Testis (tissue), 3 donors: ENCODE results near the gene CCDC106. TPM values are rescaled to one million over a fixed set of nuclear protein-coding genes. Genes with fewer than 3 reads are reported as not detected.

Experiments used
- DNase-seq: peaks from one replicate; pipeline ENCODE4 v3.0.0-alpha.2; 2019
- H3K27ac ChIP-seq, 2 donors: fragments of 200-600 bp; sonication (generic); one replicate each; pipeline ENCODE4 v1.5.1; 2019
- H3K27me3 ChIP-seq: fragments of 200-600 bp; sonication (generic); one replicate; pipeline ENCODE4 v1.5.1; 2019
- H3K36me3 ChIP-seq: fragments of 200-600 bp; sonication (generic); one replicate; pipeline ENCODE4 v1.5.1; 2017; ENCODE audit warnings: low read depth; ENCODE audit errors: missing control alignments
- H3K4me1 ChIP-seq: fragments of 200-600 bp; sonication (generic); one replicate; pipeline ENCODE4 v1.5.1; 2019
- H3K4me3 ChIP-seq, 2 donors: fragments of 200-600 bp; sonication (generic); one replicate each; pipeline ENCODE4 v1.5.1; 2017 to 2019
- H3K9me3 ChIP-seq: fragments of 200-600 bp; sonication (generic); one replicate; pipeline ENCODE4 v1.5.1; 2017
- CTCF ChIP-seq, 3 experiments: fragments of 450-650 bp in 2 of 3; fragments of 200-600 bp in 1 of 3; sonication (generic) in 1 of 3; IDR thresholded peaks; one replicate each; pipeline ENCODE4 v1.5.1; 2016 to 2019; ENCODE audit warnings: antibody characterized with exemption in 3 of 3, mild to moderate bottlenecking in 2 of 3, moderate library complexity in 1 of 3
- POLR2A ChIP-seq: fragments of 450-650 bp; IDR thresholded peaks from one replicate; pipeline ENCODE4 v1.6.1; 2017; ENCODE audit warnings: antibody characterized with exemption, mild to moderate bottlenecking, moderate library complexity
- WGBS, 2 donors: methylation state at CpG; one replicate each; pipeline ENCODE4 v1.1.5; 2018; 5-methylcytosine and 5-hydroxymethylcytosine counted together
- intact Hi-C: fragments of 100-400 bp; cut with DNase I; formaldehyde crosslinking; loops from one replicate; pipeline ENCODE4 v1.15.1; 2023; ENCODE audit warnings: low total_unique reads
- polyA plus RNA-seq: library from polyadenylated mRNA; stranded (reverse); fragments of 350-450 nt; fragmentation: Illumina TruSeq; extraction: RNeasy Lipid Tissue Mini Kit (QIAGEN cat#74804); gene quantifications from one replicate; pipeline ENCODE4 v1.2.3, GENCODE V29; 2014; ENCODE audit warnings: low read depth, low replicate concordance; ENCODE audit not compliant: insufficient read depth
- total RNA-seq, 2 donors: library from RNA; depleted of rRNA; stranded (reverse); fragments of >200 nt; gene quantifications; one replicate each; pipeline ENCODE4 v1.2.3, GENCODE V29; 2016

CCDC106 gene
- total and polyA plus RNA-seq, 3 donors from 2014 or later, result 34.5 to 84.9 (median 57.0) TPM

- Histone ChIP-seq H3K36me3 (no peaks in the 10 kb centered on the region), H3K4me1 (peaks cover 20% of the 10 kb centered on the region), H3K9me3 (no peaks in the 10 kb centered on the region), H3K27me3 (no peaks in the 10 kb centered on the region), H3K4me3 (peak overlapping the region in 1 of 2 donors; percentile 73), H3K27ac (peak overlapping the region; percentile 99)
- WGBS, 2 donors, result 48 to 63% methylated on average over 7 of the region's 7 CpGs
- TF ChIP-seq CTCF (IDR thresholded peaks at IDR 0.05), result no peak
- TF ChIP-seq POLR2A, result no peak
- intact Hi-C loops, result no loop called here
- DNase-seq, result no peak
These were observed 24.5 kb upstream of the CCDC106 start for GRCh38 chr19:55623561-55623960.

- intact Hi-C loops, result no loop called here
- 0 to 2% methylated on average over 36 to 44 of the region's 56 CpGs for whole genome bisulfite sequencing, 2 donors
- Histone ChIP-seq H3K9me3 (no peaks in the 10 kb centered on the region), H3K27me3 (no peaks in the 10 kb centered on the region), H3K4me3 (peak within 1 kb of the TSS; percentile 60 to 73), H3K36me3 (no peaks in the 10 kb centered on the region), H3K4me1 (peaks cover 20% of the 10 kb centered on the region), H3K27ac (peak within 1 kb of the TSS; percentile 99)
- DNase-seq, result peak; percentile 95
- TF ChIP-seq CTCF (IDR thresholded peaks at IDR 0.05), result no peak
- TF ChIP-seq POLR2A, result no peak
These were observed 23.7 kb upstream of the CCDC106 start, which contains the start of gene ZNF784 for GRCh38 chr19:55624109-55625003. TSS of gene ZNF784 (minus strand) at chr19:55624566. CDS start at chr19:55624561, 5 bp downstream.

- Histone ChIP-seq H3K9me3 (no peaks in the 10 kb centered on the region), H3K4me3 (peak overlapping the region; percentile 60 to 73), H3K27ac (peak overlapping the region; percentile 99), H3K36me3 (no peaks in the 10 kb centered on the region), H3K4me1 (peaks cover 20% of the 10 kb centered on the region), H3K27me3 (no peaks in the 10 kb centered on the region)
- intact Hi-C loops, result no loop called here
- WGBS, 2 donors, result 29 to 31% methylated on average over 11 of the region's 11 CpGs
- no peak for TF ChIP-seq CTCF (IDR thresholded peaks at IDR 0.05)
- no peak for TF ChIP-seq POLR2A
- DNase-seq, result no peak
These were observed 23.0 kb upstream of the CCDC106 start for GRCh38 chr19:55625004-55625326.

GRCh38 chr19:55626350-55626749 lies 21.7 kb upstream of the CCDC106 start:
- Histone ChIP-seq H3K4me1 (peaks cover 20% of the 10 kb centered on the region), H3K36me3 (no peaks in the 10 kb centered on the region), H3K4me3 (no peak overlapping the region), H3K9me3 (no peaks in the 10 kb centered on the region), H3K27ac (no peak overlapping the region), H3K27me3 (no peaks in the 10 kb centered on the region)
- DNase-seq, result no peak
- 93 to 96% methylated on average over 11 of the region's 11 CpGs for WGBS, 2 donors
- TF ChIP-seq CTCF (IDR thresholded peaks at IDR 0.05) (no peak), POLR2A (no peak)
- intact Hi-C loops, result no loop called here

- peak; percentile 99 for DNase-seq
- intact Hi-C loops, result no loop called here
- 20 to 33% methylated on average over 3 of the region's 3 CpGs for WGBS, 2 donors
These were observed 15.6 kb upstream of the CCDC106 start for GRCh38 chr19:55632463-55632834.

More at GRCh38 chr19:55632463-55632834, 15.6 kb upstream of the CCDC106 start:
- H3K27me3 ChIP-seq, result no peaks in the 10 kb centered on the region
- H3K4me1 ChIP-seq, result peaks cover 19% of the 10 kb centered on the region
- no peaks in the 10 kb centered on the region for H3K36me3 ChIP-seq
- no peaks in the 10 kb centered on the region for H3K9me3 ChIP-seq
- H3K4me3 ChIP-seq, result no peak overlapping the region
- TF ChIP-seq POLR2A, result no peak
- TF ChIP-seq CTCF (IDR thresholded peaks at IDR 0.05), result peak; percentile 85 to 97 (median 95)
- peak overlapping the region in 1 of 2 donors; percentile 41 for H3K27ac ChIP-seq
